Neural cell (in vitro differentiated cells): ENCODE results near the gene FAM98B. TPM values are rescaled to one million over a fixed set of nuclear protein-coding genes. Genes with fewer than 3 reads are reported as not detected.

Source experiments
- H2AFZ ChIP-seq: fragments of 200-600, 300-800 bp; sonication (generic), shearing (Covaris generic); 2 replicates; pipeline ENCODE4 v1.6.0; 2014; ENCODE audit warnings: low read depth, mild to moderate bottlenecking, antibody characterized with exemption, low read length, moderate library complexity
- H3F3A ChIP-seq: fragments of 200-600 bp; shearing (Covaris generic); 2 replicates; pipeline ENCODE4 v1.6.1; 2016; ENCODE audit warnings: mild to moderate bottlenecking, moderate library complexity, mixed read lengths, antibody characterized with exemption, low read length; ENCODE audit not compliant: insufficient read depth, poor library complexity, severe bottlenecking
- H3K27ac ChIP-seq: fragments of 200-600, 300-800 bp; sonication (generic), shearing (Covaris generic); 2 replicates; pipeline ENCODE4 v1.5.1; 2014; ENCODE audit warnings: mild to moderate bottlenecking, low read length, moderate library complexity
- H3K27me3 ChIP-seq: fragments of 300-800, 200-600 bp; sonication (generic), shearing (Covaris generic); 2 replicates; pipeline ENCODE4 v1.6.0; 2014; ENCODE audit warnings: mild to moderate bottlenecking, low read depth, low read length, moderate library complexity; ENCODE audit not compliant: insufficient read depth
- H3K36me3 ChIP-seq: fragments of 300-800, 200-600 bp; sonication (generic), shearing (Covaris generic); 2 replicates; pipeline ENCODE4 v1.5.1; 2014; ENCODE audit warnings: mild to moderate bottlenecking, antibody characterized with exemption, low read length, moderate library complexity; ENCODE audit not compliant: insufficient read depth
- H3K4me2 ChIP-seq: fragments of 300-800, 200-600 bp; sonication (generic), shearing (Covaris generic); 2 replicates; pipeline ENCODE4 v1.6.0; 2014; ENCODE audit warnings: mild to moderate bottlenecking, low read length
- H3K4me3 ChIP-seq: fragments of 300-800, 200-600 bp; sonication (generic), shearing (Covaris generic); 2 replicates; pipeline ENCODE4 v1.5.1; 2014; ENCODE audit warnings: mild to moderate bottlenecking, low read length, moderate library complexity
- H3K79me2 ChIP-seq: fragments of 200-600 bp; shearing (Covaris generic); replicated peaks from 2 replicates; pipeline ENCODE4 v1.6.0; 2014; ENCODE audit warnings: mild to moderate bottlenecking, low read length, moderate library complexity; ENCODE audit not compliant: insufficient read depth
- H3K9ac ChIP-seq: fragments of 300-800, 200-600 bp; sonication (generic), shearing (Covaris generic); 2 replicates; pipeline ENCODE4 v1.6.1; 2016; ENCODE audit warnings: mild to moderate bottlenecking, low read length, mixed read lengths
- H3K9me2 ChIP-seq: fragments of 200-600 bp; shearing (Covaris generic); 2 replicates; pipeline ENCODE4 v1.6.1; 2016; ENCODE audit warnings: mild to moderate bottlenecking, low read length, mixed read lengths; ENCODE audit not compliant: insufficient read depth
- H3K9me3 ChIP-seq: fragments of 200-600, 300-800 bp; sonication (generic), shearing (Covaris generic); 2 replicates; pipeline ENCODE4 v1.6.1; 2016; ENCODE audit warnings: mild to moderate bottlenecking, mixed run types, low read length, moderate library complexity, mixed read lengths
- H4K20me1 ChIP-seq: fragments of 200-600 bp; shearing (Covaris generic); 2 replicates; pipeline ENCODE4 v1.6.1; 2016; ENCODE audit warnings: mild to moderate bottlenecking, mixed run types; ENCODE audit not compliant: insufficient read depth
- CTCF ChIP-seq: fragments of 450-650 bp; IDR thresholded peaks from 2 replicates; pipeline ENCODE4 v1.5.1; 2014; ENCODE audit warnings: antibody characterized with exemption, mild to moderate bottlenecking, moderate library complexity; ENCODE audit not compliant: poor library complexity, severe bottlenecking
- EP300 ChIP-seq: fragments of 450-650 bp; conservative IDR thresholded peaks from 2 replicates; pipeline ENCODE4 v1.6.1; 2014; ENCODE audit warnings: antibody characterized with exemption, mild to moderate bottlenecking, moderate library complexity; ENCODE audit not compliant: poor library complexity, severe bottlenecking
- EZH2 ChIP-seq: fragments of 200-600, 300-800 bp; shearing (Covaris generic), sonication (generic); IDR thresholded peaks from 2 replicates; pipeline ENCODE4 v1.6.1; 2014; ENCODE audit warnings: antibody characterized with exemption, low read length, borderline replicate concordance, mild to moderate bottlenecking; ENCODE audit not compliant: insufficient read depth, poor library complexity, severe bottlenecking
- MXI1 ChIP-seq: fragments of 450-650 bp; conservative IDR thresholded peaks from 2 replicates; pipeline ENCODE4 v1.6.1; 2014; ENCODE audit warnings: antibody characterized with exemption, mild to moderate bottlenecking; ENCODE audit not compliant: poor library complexity, severe bottlenecking
- RAD21 ChIP-seq: fragments of 450-650 bp; conservative IDR thresholded peaks from 2 replicates; pipeline ENCODE4 v1.6.1; 2014; ENCODE audit warnings: antibody characterized with exemption, mild to moderate bottlenecking, moderate library complexity
- REST ChIP-seq: IDR thresholded peaks from 2 replicates; pipeline ENCODE4 v1.6.1; 2012; ENCODE audit warnings: borderline replicate concordance
- TAF1 ChIP-seq: IDR thresholded peaks from 2 replicates; pipeline ENCODE4 v1.6.1; 2012; ENCODE audit warnings: low read depth
- polyA plus RNA-seq: library from polyadenylated mRNA; depleted of rRNA; stranded (reverse); fragments of >200 nt; gene quantifications from 2 replicates; pipeline ENCODE4 v1.2.3, GENCODE V29; 2014

The FAM98B gene
- polyA plus RNA-seq, 1 donor from 2014 or later = 12.7 TPM

GRCh38 chr15:38531509-38531908, 77.6 kb downstream of the FAM98B start:
- Histone ChIP-seq H3K27ac (no peak overlapping the region), H3K4me3 (no peak overlapping the region), H3K36me3 (no peaks in the 10 kb centered on the region), H4K20me1 (no peaks in the 10 kb centered on the region), H3K9me3 (no peaks in the 10 kb centered on the region), H3K79me2 (no peaks in the 10 kb centered on the region), H3K4me2 (no peak overlapping the region), H3K9ac (no peak overlapping the region), H3K27me3 (no peaks in the 10 kb centered on the region), H2AFZ (no peak overlapping the region), H3K9me2 (no peaks in the 10 kb centered on the region), H3F3A (no peaks in the 10 kb centered on the region)
- TF ChIP-seq TAF1 (no peak), REST (no peak), EP300 (no peak), RAD21 (no peak)

- H3K9ac ChIP-seq = no peak overlapping the region
- H3K27me3 ChIP-seq = no peaks in the 10 kb centered on the region
- H3K4me3 ChIP-seq = no peak overlapping the region
- no peak overlapping the region for H3K27ac ChIP-seq
- no peaks in the 10 kb centered on the region for H4K20me1 ChIP-seq
- no peaks in the 10 kb centered on the region for H3K9me2 ChIP-seq
- no peaks in the 10 kb centered on the region for H3K79me2 ChIP-seq
- no peaks in the 10 kb centered on the region for H3F3A ChIP-seq
- H3K36me3 ChIP-seq = no peaks in the 10 kb centered on the region
- TF ChIP-seq RAD21 (no peak), TAF1 (no peak), EZH2 (no peak), CTCF (no peak), REST (no peak), MXI1 (no peak)
- H2AFZ ChIP-seq = no peak overlapping the region
- no peaks in the 10 kb centered on the region for H3K9me3 ChIP-seq
- H3K4me2 ChIP-seq = no peak overlapping the region
These were observed 78.8 kb downstream of the FAM98B start for GRCh38 chr15:38532728-38533127.
